ENCODE results near the gene SAMHD1. TPM values are rescaled to one million over a fixed set of nuclear protein-coding genes. Genes with fewer than 3 reads are reported as not detected.
"Not testable (repeated sequence)": the region's sequence is repeated elsewhere in the genome, so short reads cannot be mapped to it uniquely, and the experiment has no call there.

SAMHD1 gene
- 11.6 TPM for polyA plus RNA-seq (2012; ENCODE audit: missing spikeins)

- TF ChIP-seq TAF1 (IDR thresholded peaks at IDR 0.05; ENCODE audit: borderline replicate concordance, low read depth, low read length) (0 out of 2 replicates have a peak, but pooled peaks have one; percentile 32), POLR2AphosphoS5 (IDR thresholded peaks at IDR 0.05; ENCODE audit: low read depth, low read length) (peak; percentile 42; the same call in 1 of the 2 replicates), POLR2A (IDR thresholded peaks at IDR 0.05; ENCODE audit: low read depth, low read length) (peak; percentile 73)
- peak; percentile 99 for DNase-seq (ENCODE audit: insufficient read length)
- FAIRE-seq, result peak; percentile 94
Measured at GRCh38 chr20:36951198-36951978, at the start of gene SAMHD1. SAMHD1 (minus strand) TSS chr20:36951708; CDS start chr20:36951643, 65 bp downstream.

GRCh38 chr20:37000171-37000570, 48.7 kb upstream of the SAMHD1 start:
- not testable (repeated sequence) for FAIRE-seq; DNase-seq (ENCODE audit: insufficient read length)

- FAIRE-seq (no peak), DNase-seq (ENCODE audit: insufficient read length) (no peak)
- TF ChIP-seq TAF1 (IDR thresholded peaks at IDR 0.05; ENCODE audit: borderline replicate concordance, low read depth, low read length) (no peak), POLR2AphosphoS5 (IDR thresholded peaks at IDR 0.05; ENCODE audit: low read depth, low read length) (no peak), POLR2A (IDR thresholded peaks at IDR 0.05; ENCODE audit: low read depth, low read length) (no peak)
Measured at GRCh38 chr20:36998652-36999051, 47.1 kb upstream of the SAMHD1 start.

- TF ChIP-seq POLR2A (IDR thresholded peaks at IDR 0.05; ENCODE audit: low read depth, low read length), result no peak
- no peak for TF ChIP-seq TAF1 (IDR thresholded peaks at IDR 0.05; ENCODE audit: borderline replicate concordance, low read depth, low read length)
- TF ChIP-seq POLR2AphosphoS5 (IDR thresholded peaks at IDR 0.05; ENCODE audit: low read depth, low read length), result no peak
- DNase-seq (ENCODE audit: insufficient read length), result no peak
- FAIRE-seq, result no peak
Measured at GRCh38 chr20:36997121-36997520, 45.6 kb upstream of the SAMHD1 start.

GRCh38 chr20:36994221-36994620, 42.7 kb upstream of the SAMHD1 start:
- FAIRE-seq; DNase-seq (ENCODE audit: insufficient read length): not testable (repeated sequence)

- DNase-seq (ENCODE audit: insufficient read length) (no peak), FAIRE-seq (no peak)
- no peak for TF ChIP-seq TAF1 (IDR thresholded peaks at IDR 0.05; ENCODE audit: borderline replicate concordance, low read depth, low read length)
- TF ChIP-seq POLR2A (IDR thresholded peaks at IDR 0.05; ENCODE audit: low read depth, low read length), result no peak
- no peak for TF ChIP-seq POLR2AphosphoS5 (IDR thresholded peaks at IDR 0.05; ENCODE audit: low read depth, low read length)
Measured at GRCh38 chr20:36992802-36993334, 41.4 kb upstream of the SAMHD1 start.

GRCh38 chr20:36991703-36992102, 40.2 kb upstream of the SAMHD1 start:
- no peak for TF ChIP-seq POLR2AphosphoS5 (IDR thresholded peaks at IDR 0.05; ENCODE audit: low read depth, low read length)
- TF ChIP-seq TAF1 (IDR thresholded peaks at IDR 0.05; ENCODE audit: borderline replicate concordance, low read depth, low read length), result no peak
- TF ChIP-seq POLR2A (IDR thresholded peaks at IDR 0.05; ENCODE audit: low read depth, low read length), result no peak
- FAIRE-seq (no peak), DNase-seq (ENCODE audit: insufficient read length) (no peak)

GRCh38 chr20:36989797-36990196, 38.3 kb upstream of the SAMHD1 start:
- FAIRE-seq (no peak), DNase-seq (ENCODE audit: insufficient read length) (no peak)
- no peak for TF ChIP-seq POLR2A (IDR thresholded peaks at IDR 0.05; ENCODE audit: low read depth, low read length)
- no peak for TF ChIP-seq TAF1 (IDR thresholded peaks at IDR 0.05; ENCODE audit: borderline replicate concordance, low read depth, low read length)
- TF ChIP-seq POLR2AphosphoS5 (IDR thresholded peaks at IDR 0.05; ENCODE audit: low read depth, low read length), result no peak

- FAIRE-seq, result no peak
- no peak for DNase-seq (ENCODE audit: insufficient read length)
- TF ChIP-seq TAF1 (IDR thresholded peaks at IDR 0.05; ENCODE audit: borderline replicate concordance, low read depth, low read length), result no peak
- TF ChIP-seq POLR2AphosphoS5 (IDR thresholded peaks at IDR 0.05; ENCODE audit: low read depth, low read length), result no peak
- TF ChIP-seq POLR2A (IDR thresholded peaks at IDR 0.05; ENCODE audit: low read depth, low read length), result no peak
Measured at GRCh38 chr20:36988494-36988966, 37.0 kb upstream of the SAMHD1 start.

- FAIRE-seq (no peak), DNase-seq (ENCODE audit: insufficient read length) (no peak)
- TF ChIP-seq POLR2A (IDR thresholded peaks at IDR 0.05; ENCODE audit: low read depth, low read length) (no peak), POLR2AphosphoS5 (IDR thresholded peaks at IDR 0.05; ENCODE audit: low read depth, low read length) (no peak), TAF1 (IDR thresholded peaks at IDR 0.05; ENCODE audit: borderline replicate concordance, low read depth, low read length) (no peak)
Measured at GRCh38 chr20:36984257-36984638, 32.7 kb upstream of the SAMHD1 start.

GRCh38 chr20:36975099-36975818, 23.8 kb upstream of the SAMHD1 start:
- FAIRE-seq, result no peak
- TF ChIP-seq POLR2AphosphoS5 (IDR thresholded peaks at IDR 0.05; ENCODE audit: low read depth, low read length) (no peak), TAF1 (IDR thresholded peaks at IDR 0.05; ENCODE audit: borderline replicate concordance, low read depth, low read length) (no peak), POLR2A (IDR thresholded peaks at IDR 0.05; ENCODE audit: low read depth, low read length) (no peak)

GRCh38 chr20:36974660-36975059, 23.2 kb upstream of the SAMHD1 start:
- TF ChIP-seq POLR2AphosphoS5 (IDR thresholded peaks at IDR 0.05; ENCODE audit: low read depth, low read length) (no peak), TAF1 (IDR thresholded peaks at IDR 0.05; ENCODE audit: borderline replicate concordance, low read depth, low read length) (no peak), POLR2A (IDR thresholded peaks at IDR 0.05; ENCODE audit: low read depth, low read length) (no peak)
- DNase-seq (ENCODE audit: insufficient read length) (no peak), FAIRE-seq (no peak)

More at GRCh38 chr20:36975099-36975818, 23.8 kb upstream of the SAMHD1 start:
- DNase-seq (ENCODE audit: insufficient read length), result no peak

Data from GM12892 (cell line).